Sigmoid colon (tissue), 7 donors: Measurements from ENCODE around the gene PLAC8. TPM values are rescaled to one million over a fixed set of nuclear protein-coding genes. Genes with fewer than 3 reads are reported as not detected.

ENCODE experiments used
- DNase-seq: peaks from one replicate; pipeline ENCODE4 v3.0.0-alpha.2; 2019
- H3K27ac ChIP-seq, 4 donors: fragments of 200-600 bp; sonication (generic); one replicate each; pipeline ENCODE4 v1.5.1; 2016 to 2019; ENCODE audit warnings: mild to moderate bottlenecking in 1 of 4
- H3K27me3 ChIP-seq, 3 donors: fragments of 200-600 bp; sonication (generic); one replicate each; pipeline ENCODE4 v1.5.1; 2019; ENCODE audit warnings: mild to moderate bottlenecking in 1 of 3
- H3K36me3 ChIP-seq, 4 donors: fragments of 200-600 bp; sonication (generic); one replicate each; pipeline ENCODE4 v1.5.1; 2016 to 2019
- H3K4me1 ChIP-seq, 4 donors: fragments of 200-600 bp; sonication (generic); one replicate each; pipeline ENCODE4 v1.5.1; 2017 to 2019
- H3K4me3 ChIP-seq, 4 donors: fragments of 200-600 bp; sonication (generic); one replicate each; pipeline ENCODE4 v1.5.1; 2017 to 2019; ENCODE audit warnings: mild to moderate bottlenecking in 2 of 4, moderate library complexity in 1 of 4
- H3K9me3 ChIP-seq, 4 donors: fragments of 200-600 bp in 3 of 4; sonication (generic) in 3 of 4; one replicate each; pipeline versions ENCODE4 v1.5.1 to v1.6.1; 2013 to 2019
- CTCF ChIP-seq, 4 experiments: fragments of 450-650 bp in 3 of 4; fragments of 200-600 bp in 1 of 4; IDR thresholded peaks; one replicate each; pipeline ENCODE4 v1.5.1; 2016 to 2019; ENCODE audit warnings: antibody characterized with exemption in 4 of 4, mild to moderate bottlenecking in 3 of 4, moderate library complexity in 2 of 4
- EP300 ChIP-seq, 4 donors: sonication (generic); formaldehyde crosslinking; IDR thresholded peaks; one replicate each; pipeline ENCODE4 v1.6.1; 2017; ENCODE audit warnings: antibody characterized with exemption in 4 of 4
- POLR2A ChIP-seq, 2 donors: fragments of 450-650 bp; IDR thresholded peaks; one replicate each; pipeline ENCODE4 v1.6.1; 2016; ENCODE audit warnings: antibody characterized with exemption in 2 of 2, mild to moderate bottlenecking in 2 of 2, moderate library complexity in 2 of 2
- POLR2AphosphoS5 ChIP-seq, 4 donors: sonication (generic); formaldehyde crosslinking; IDR thresholded peaks; one replicate each; pipeline ENCODE4 v1.6.1; 2017; ENCODE audit warnings: antibody characterized with exemption in 4 of 4
- WGBS, 2 donors: extraction: QIAGEN DNeasy Blood & Tissue Kit; methylation state at CpG; one replicate each; pipeline ENCODE4 v1.1.7; 2013; 5-methylcytosine and 5-hydroxymethylcytosine counted together
- intact Hi-C: fragments of 100-400 bp; cut with DNase I; formaldehyde crosslinking; loops from one replicate; pipeline ENCODE4 v1.15.1; 2023
- polyA plus RNA-seq, 3 donors: library from polyadenylated mRNA; stranded (reverse); fragments of 200-250 nt; gene quantifications; one replicate each; pipeline ENCODE4 v1.2.3, GENCODE V29; 2013
- total RNA-seq, 4 donors: library from RNA; depleted of rRNA; stranded (reverse); fragments of >200 nt; gene quantifications; one replicate each; pipeline ENCODE4 v1.1.0, GENCODE V29; 2016
- donor health status: healthy with polysubstance abuse.
- donor health status: Bipolar disorder and iron deficiency.
- donor health status: healthy.

Gene PLAC8
- total and polyA plus RNA-seq, 7 donors: 0.71 to 1,311 (median 4.2) TPM

- H3K36me3 ChIP-seq: no peaks in the 10 kb centered on the region
- TF ChIP-seq POLR2AphosphoS5 (IDR thresholded peaks at IDR 0.05): no peak
- H3K4me1 ChIP-seq: no peaks in the 10 kb centered on the region
- no peak for DNase-seq
- H3K27ac ChIP-seq: no peak overlapping the region
- H3K4me3 ChIP-seq: no peak overlapping the region
- no peaks in the 10 kb centered on the region for H3K27me3 ChIP-seq
- intact Hi-C loops: no loop called here
- H3K9me3 ChIP-seq: no peaks in the 10 kb centered on the region
- WGBS, 2 donors: 15 to 67% methylated on average over 2 of the region's 2 CpGs
Observed at GRCh38 chr4:83129264-83129663, 14.7 kb upstream of the PLAC8 start.

- TF ChIP-seq EP300 (IDR thresholded peaks at IDR 0.05) (no peak), CTCF (IDR thresholded peaks at IDR 0.05) (no peak), POLR2AphosphoS5 (IDR thresholded peaks at IDR 0.05) (no peak), POLR2A (IDR thresholded peaks at IDR 0.05) (no peak)
- Histone ChIP-seq H3K4me1 (no peaks in the 10 kb centered on the region), H3K9me3 (no peaks in the 10 kb centered on the region), H3K4me3 (no peak overlapping the region), H3K36me3 (no peaks in the 10 kb centered on the region), H3K27me3 (no peaks in the 10 kb centered on the region), H3K27ac (no peak overlapping the region)
- intact Hi-C loops: no loop called here
- 46 to 73% methylated on average over 5 of the region's 5 CpGs for WGBS, 2 donors
- no peak for DNase-seq
Observed at GRCh38 chr4:83128240-83128929, 13.9 kb upstream of the PLAC8 start.

GRCh38 chr4:83125738-83126141 lies 11.2 kb upstream of the PLAC8 start:
- Histone ChIP-seq H3K4me1 (no peaks in the 10 kb centered on the region), H3K36me3 (no peaks in the 10 kb centered on the region), H3K27ac (no peak overlapping the region)

GRCh38 chr4:83124111-83124780 lies 9.7 kb upstream of the PLAC8 start:
- Histone ChIP-seq H3K4me1 (no peaks in the 10 kb centered on the region), H3K36me3 (no peaks in the 10 kb centered on the region), H3K27me3 (no peaks in the 10 kb centered on the region), H3K4me3 (no peak overlapping the region), H3K9me3 (no peaks in the 10 kb centered on the region), H3K27ac (no peak overlapping the region)
- WGBS, 2 donors: 70 to 81% methylated on average over 10 of the region's 10 CpGs
- DNase-seq: no peak
- no peak for TF ChIP-seq POLR2A (IDR thresholded peaks at IDR 0.05)
- TF ChIP-seq CTCF (IDR thresholded peaks at IDR 0.05): no peak
- no peak for TF ChIP-seq POLR2AphosphoS5 (IDR thresholded peaks at IDR 0.05)
- no peak for TF ChIP-seq EP300 (IDR thresholded peaks at IDR 0.05)
- intact Hi-C loops: no loop called here

More at GRCh38 chr4:83125738-83126141, 11.2 kb upstream of the PLAC8 start:
- no peak for TF ChIP-seq CTCF (IDR thresholded peaks at IDR 0.05)
- TF ChIP-seq POLR2AphosphoS5 (IDR thresholded peaks at IDR 0.05): no peak
- TF ChIP-seq EP300 (IDR thresholded peaks at IDR 0.05): no peak
- TF ChIP-seq POLR2A (IDR thresholded peaks at IDR 0.05): no peak
- 17 to 62% methylated on average over 9 of the region's 9 CpGs for WGBS, 2 donors
- Histone ChIP-seq H3K4me3 (no peak overlapping the region), H3K9me3 (no peaks in the 10 kb centered on the region), H3K27me3 (no peaks in the 10 kb centered on the region)
- no peak for DNase-seq
- intact Hi-C loops: no loop called here

GRCh38 chr4:83121246-83121645 lies 6.7 kb upstream of the PLAC8 start:
- Histone ChIP-seq H3K4me1 (no peaks in the 10 kb centered on the region), H3K9me3 (no peaks in the 10 kb centered on the region), H3K36me3 (no peaks in the 10 kb centered on the region), H3K27me3 (no peaks in the 10 kb centered on the region), H3K4me3 (no peak overlapping the region), H3K27ac (no peak overlapping the region)
- no peak for DNase-seq
- intact Hi-C loops: no loop called here
- TF ChIP-seq EP300 (IDR thresholded peaks at IDR 0.05): no peak
- TF ChIP-seq POLR2AphosphoS5 (IDR thresholded peaks at IDR 0.05): no peak
- no peak for TF ChIP-seq POLR2A (IDR thresholded peaks at IDR 0.05)
- TF ChIP-seq CTCF (IDR thresholded peaks at IDR 0.05): no peak
- 89 to 91% methylated on average over 5 of the region's 5 CpGs for WGBS, 2 donors
